ELF-1 (cell line): ENCODE results near the gene HLX.

ENCODE experiments used
- DNase-seq: peaks from one replicate; pipeline ENCODE4 v3.0.0-alpha.2; 2016; ENCODE audit warnings: low read depth, low spot score

Gene HLX

DNA sequence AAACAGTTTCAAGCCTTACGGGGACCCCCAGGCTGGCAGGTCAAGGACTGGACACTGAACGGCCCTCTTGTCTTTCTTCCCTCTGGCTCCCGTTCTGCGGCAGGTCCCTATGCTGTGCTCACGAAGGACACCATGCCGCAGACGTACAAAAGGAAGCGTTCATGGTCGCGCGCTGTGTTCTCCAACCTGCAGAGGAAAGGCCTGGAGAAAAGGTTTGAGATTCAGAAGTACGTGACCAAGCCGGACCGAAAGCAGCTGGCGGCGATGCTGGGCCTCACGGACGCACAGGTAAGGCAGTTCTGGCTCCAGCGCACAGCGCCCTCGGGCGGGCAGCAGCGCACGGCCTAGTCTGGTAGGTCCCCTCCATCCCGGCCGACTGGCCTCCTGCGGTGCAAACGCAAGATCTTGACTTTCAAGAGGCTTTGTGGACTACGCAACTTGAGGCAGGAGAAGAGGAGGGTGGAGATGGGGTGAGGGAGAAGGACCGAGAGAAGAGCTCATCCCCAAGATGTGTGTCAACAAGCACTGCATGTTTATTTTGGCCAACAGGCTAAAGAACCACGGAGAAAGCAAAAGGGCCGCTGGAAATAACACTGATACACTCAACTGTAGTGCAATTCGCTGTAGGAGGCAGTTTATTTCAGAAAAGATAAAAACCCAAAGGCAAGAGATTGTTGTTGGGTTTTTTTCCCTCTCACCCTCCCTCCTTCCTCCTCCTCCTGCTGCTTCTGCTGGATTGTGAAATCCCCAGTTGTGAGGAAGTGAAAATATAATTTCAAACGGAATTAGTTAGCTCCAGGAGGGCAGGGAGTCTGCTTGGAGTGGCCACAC, 3.0 kb downstream of the HLX start:
- DNase-seq = peak; percentile 80

DNA sequence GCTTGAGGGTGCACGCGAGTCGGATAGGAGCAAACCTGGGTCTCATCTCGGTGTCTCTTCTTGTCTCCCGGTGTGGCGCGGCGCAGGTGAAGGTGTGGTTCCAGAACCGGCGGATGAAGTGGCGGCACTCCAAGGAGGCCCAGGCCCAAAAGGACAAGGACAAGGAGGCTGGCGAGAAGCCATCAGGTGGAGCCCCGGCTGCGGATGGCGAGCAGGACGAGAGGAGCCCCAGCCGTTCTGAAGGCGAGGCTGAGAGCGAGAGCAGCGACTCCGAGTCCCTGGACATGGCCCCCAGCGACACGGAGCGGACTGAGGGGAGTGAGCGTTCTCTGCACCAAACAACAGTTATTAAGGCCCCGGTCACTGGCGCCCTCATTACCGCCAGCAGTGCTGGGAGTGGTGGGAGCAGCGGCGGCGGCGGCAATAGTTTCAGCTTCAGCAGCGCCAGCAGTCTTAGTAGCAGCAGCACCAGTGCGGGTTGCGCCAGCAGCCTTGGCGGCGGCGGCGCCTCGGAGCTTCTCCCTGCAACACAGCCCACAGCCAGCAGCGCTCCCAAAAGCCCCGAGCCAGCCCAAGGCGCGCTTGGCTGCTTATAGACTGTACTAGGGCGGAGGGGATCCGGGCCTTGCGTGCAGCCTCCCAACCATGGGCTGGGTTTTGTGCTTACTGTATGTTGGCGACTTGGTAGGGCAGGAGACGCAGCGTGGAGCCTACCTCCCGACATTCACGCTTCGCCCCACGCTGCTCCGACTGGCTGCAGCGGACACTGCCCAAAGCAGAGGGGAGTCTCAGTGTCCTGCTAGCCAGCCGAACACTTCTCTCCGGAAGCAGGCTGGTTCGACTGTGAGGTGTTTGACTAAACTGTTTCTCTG, 5.1 kb downstream of the HLX start:
- peak; percentile 90 for DNase-seq

DNA sequence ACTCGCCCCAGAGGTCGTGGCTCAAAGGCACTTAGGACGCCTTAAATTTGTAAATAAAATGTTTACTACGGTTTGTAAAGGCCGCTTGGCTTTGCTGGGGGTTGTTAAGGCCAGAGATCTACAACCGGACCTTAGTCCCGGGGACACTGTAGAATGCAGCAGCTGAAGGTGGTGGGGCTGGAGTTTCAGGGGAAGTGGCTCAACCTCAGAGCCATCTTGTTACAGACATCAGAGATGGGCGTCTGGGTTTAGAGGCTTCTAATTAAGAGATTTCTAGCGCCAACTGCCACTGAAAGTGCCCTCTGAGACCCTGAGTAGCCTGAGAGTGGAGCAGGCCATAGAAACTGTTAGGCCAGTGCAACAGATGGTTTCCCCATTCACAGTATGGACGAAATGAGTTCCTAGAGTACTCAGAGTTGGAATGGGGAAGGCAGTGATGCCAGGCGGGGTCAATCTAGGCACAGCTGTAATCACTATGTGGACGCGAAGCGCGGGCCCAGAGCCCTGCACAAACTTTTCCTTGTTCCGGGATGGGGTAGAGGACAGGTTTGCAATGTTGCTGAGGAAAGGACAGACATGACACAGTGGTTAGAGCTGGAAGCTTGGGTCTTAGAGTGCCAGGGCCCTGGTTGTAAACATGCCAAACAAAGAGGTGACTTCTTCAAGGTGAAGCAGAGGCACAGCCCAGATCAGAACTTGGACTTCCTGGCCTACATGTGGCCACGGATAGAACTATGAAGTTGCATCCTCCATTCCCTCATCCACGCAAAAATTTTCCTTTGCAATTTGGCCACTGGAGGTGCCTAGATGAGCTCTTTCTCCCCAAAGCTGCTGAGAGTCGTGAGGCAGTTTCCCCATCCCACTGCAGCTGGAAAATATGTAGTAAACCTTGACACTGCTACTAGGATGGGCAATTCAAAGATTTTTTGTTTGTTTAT, 6.0 kb downstream of the HLX start:
- no peak for DNase-seq

DNA sequence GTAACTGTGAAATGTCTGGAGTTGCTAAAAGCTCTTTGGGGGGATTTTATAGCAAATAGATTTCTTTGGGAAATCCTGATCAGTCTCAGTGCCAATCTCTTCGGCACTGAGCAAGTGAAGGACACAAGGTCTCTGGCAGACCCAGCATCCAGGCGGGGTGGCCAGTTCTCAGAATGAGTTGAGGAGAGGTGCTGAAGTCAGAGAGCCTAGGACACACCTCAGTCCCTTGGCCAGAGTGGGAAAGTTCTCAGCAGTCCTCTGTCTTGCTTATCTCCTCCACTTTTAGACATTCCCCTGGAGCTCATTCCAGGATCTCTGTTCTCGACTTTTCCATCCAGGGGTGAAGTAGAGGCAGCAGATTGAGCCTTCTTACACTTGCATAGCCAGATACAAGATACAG, 6.7 kb downstream of the HLX start:
- no peak for DNase-seq

DNA sequence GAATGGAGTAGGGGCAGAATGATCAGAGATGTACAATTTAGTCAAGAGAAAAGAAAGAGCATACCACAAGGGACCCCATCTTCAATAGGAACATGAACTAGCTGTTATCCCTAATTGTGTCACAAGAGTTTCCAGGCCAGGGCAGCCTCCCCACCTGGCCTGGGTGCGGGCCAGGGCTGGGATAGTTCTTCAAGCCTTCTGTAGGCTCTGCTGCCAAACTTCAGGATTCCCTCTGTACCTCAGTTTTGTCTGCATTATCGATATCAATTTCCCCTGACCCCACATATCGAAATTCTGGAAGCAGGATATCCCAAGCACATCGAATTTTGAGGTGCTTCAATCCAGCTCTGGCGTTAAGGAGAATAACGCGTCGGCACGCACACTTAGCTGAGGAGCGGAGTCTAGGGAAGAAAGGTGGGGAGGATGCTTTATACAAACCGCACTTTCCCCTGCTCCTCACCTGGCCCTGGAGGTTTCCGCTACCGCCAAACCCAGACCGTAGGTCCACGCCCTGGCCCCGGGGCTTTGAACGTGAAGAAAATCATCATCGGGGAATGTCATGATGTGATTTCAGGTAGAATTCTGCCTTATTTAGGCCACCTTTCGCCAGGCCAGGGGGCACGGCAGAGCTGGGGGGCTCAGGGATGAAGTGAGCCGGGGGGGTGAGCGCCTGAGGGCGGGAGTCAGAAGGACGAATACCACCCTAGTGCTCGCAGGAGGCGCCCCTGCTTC, 7.4 kb downstream of the HLX start:
- no peak for DNase-seq

DNA sequence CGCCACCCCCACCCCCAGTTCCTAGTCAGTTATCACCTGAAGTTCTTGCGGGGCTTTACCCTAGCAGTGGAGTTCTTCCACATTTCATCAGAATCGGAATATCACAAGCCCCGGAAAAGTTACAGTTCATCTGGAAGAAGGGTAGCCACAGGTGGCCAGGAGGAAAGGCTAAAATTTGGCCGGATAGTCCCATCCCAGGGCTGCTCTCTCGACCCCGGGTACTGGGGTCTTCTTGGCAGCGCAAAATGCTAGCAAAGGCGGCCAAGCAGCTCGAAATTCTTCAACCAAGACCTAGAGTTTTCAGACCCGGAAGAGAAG, 7.9 kb downstream of the HLX start:
- DNase-seq = no peak

DNA sequence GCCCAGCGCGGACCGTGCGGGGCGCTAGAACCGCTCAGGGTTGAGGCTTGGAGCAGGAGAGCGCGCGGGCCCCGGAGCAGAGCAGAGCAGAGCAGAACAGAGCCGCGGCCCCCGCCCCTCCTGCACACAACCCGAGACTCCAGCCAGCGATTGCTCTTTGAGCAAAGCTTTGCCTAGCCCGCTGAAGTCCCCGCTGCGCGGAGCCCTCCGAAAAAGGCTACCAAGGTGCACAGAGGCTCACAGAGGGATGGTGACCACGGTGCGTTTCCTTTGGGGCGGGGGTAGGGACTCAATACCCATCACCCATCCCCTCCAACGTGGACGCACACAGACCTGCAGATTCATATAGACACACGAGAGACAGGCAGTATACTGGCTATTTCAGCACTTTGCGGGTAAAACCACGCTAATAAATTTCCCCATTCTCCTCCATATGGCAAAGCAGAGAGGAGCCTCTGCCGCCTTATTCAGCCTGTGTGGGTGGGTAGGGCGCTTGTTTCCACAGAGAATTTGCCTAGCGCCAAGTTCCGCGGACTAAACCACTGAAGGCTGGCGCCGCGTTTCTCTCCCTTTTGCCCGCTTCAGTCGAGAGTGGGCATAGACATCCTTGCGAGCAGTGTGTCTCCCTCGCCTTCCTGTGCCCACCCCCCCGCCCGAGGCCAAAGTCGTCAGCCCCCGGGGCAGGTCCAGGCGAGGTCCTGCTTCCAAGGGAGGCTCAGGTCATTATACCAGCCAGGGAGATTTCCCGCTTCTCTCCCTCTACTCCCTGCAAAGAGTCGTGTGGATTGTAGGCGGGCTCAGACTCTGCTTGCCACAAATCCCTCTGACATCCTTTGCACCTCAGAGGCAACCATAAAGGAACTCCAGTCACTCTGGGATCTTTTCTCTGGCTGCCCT, 8.5 kb downstream of the HLX start:
- peak; percentile 75 for DNase-seq

DNA sequence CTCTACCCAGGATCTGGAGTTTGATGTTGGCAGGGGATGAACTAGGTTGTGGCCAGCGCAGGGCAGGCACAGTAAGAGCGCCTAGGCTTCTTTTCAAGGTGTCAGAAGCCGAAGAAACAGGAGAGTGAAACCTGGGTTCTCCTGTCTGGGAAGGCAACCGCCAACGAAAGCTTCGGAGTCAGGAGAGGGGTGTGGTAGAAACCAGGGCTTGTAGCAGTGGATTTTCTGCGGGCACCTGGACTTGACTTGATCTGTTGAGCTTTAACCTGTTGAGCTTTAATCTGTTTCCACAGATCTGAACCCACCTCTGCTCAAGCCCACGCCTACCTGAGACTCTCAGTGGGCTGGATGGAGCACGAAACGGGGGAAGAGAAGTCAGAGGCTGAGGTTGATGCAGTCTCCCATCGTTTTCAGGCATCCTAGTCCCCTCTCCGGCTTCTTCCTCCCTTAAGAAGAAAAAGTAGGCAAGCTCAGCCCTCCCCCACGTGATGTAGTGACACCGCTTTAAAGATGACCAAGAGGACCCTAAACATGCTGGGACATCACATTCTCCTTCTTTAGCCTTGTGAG, 9.3 kb downstream of the HLX start:
- no peak for DNase-seq

DNA sequence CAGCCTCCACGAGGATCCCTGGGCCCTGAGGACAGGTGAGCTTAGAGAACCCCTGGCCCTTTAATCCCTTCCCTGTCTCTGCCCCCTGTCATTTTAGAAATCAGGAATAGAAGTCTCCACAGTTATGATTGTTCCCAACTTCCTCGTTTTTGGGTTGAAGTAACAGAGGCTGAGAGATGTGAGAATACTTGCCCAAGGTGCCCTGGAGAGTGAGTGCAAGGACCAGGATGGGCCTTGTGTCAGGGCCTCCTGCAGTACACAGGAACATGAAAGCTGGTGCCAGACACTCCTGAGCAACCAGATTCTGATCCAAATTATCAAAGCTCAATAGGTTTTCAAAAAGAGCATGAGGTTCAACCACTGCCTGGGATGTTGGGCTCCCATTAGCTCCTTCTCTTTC, 10.1 kb downstream of the HLX start:
- DNase-seq = no peak

DNA sequence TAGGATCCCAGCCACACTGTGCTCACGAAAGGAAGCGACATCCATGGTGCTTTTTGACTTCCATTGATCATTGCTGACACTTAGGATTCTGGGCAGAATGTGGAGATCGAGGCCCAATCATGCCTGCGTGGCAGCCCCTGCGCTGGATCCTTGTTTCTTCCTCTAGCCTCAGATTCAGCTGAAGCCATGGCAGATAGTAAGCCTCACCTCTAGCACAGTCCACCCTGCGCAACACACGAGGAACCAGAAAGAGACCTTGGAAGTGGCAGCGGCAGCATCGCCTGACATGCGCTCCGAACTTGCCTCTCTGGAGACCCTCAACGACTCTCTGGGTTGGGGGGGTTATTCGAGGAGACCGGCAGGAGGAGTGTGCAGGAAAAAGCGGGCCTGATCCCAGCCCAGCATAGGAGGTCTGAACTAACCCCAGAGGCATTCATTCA, 10.6 kb downstream of the HLX start:
- no peak for DNase-seq

DNA sequence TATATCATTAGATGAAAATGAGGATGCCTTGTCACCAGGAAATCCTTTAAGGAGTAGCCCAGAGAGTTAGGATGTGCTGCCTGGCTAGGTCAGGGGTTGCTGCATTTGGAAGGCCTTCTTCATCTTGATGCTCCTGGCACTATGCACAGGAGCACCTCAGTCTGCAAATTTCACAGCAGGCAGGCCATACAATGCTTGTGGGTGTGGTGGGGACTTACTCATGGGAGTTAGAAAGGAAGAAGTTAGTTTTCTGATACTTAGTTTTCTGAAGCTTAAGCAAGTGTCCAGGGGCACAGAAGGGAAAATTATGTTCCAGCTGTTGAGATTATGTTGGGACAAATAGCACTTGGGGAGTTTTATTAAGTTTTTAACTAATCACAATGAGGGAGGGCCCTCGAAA, 11.4 kb downstream of the HLX start:
- no peak for DNase-seq

DNA sequence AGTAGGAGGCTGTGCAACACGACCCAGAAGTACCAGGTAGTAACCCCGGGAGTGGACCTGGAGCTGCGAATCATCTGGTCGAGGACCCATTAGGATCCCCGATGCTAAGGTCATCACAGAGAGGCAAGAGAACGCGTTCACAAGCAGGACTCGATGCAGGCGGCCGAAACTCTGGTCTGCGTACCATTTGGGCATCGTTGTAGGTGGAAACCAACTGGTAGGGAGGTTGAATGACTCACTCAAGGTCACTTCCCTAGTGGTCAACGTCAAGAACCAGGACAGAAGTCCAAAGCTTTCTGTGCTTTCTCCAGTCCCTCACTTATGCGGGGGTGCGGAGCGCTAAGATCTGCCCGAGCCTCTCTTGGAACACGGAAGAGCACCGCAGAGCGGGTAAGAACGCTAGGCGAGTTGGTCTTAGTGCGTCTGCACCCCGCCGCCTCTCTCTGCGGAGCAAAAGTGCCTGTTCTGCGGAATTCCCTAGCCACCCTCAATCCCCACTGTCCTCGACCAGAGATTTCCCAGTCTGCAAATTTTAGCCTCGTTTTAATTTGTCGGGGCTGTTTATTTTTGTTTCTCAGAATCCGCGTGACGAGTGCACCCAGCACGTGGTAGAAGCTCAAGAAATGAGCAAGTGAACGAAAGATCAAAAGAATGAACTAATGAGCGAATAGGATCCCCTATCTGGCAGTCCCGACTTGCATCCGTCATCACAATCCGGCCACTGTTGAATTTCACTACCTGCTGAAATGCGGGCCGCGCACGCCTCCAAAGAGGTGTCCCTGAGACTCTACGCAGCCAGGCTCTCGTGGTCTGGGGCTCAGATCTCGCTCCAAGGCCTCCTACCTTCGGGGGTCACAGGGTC, 12.2 kb downstream of the HLX start:
- DNase-seq = no peak

DNA sequence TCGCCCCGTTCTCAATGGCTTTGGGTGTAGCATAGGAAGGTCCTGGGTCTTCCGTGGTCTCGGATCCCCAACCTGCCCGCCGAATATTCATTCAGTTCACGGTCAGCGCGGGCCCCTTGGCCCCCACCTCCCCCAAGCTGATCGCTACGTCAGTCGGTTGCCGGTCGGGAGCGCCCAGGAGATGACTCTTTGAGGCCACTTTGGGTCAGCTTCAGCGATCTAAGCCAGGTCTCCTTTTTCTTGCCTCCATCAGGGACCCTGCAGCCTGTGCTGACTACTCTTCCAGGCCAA, 12.8 kb downstream of the HLX start:
- no peak for DNase-seq

DNA sequence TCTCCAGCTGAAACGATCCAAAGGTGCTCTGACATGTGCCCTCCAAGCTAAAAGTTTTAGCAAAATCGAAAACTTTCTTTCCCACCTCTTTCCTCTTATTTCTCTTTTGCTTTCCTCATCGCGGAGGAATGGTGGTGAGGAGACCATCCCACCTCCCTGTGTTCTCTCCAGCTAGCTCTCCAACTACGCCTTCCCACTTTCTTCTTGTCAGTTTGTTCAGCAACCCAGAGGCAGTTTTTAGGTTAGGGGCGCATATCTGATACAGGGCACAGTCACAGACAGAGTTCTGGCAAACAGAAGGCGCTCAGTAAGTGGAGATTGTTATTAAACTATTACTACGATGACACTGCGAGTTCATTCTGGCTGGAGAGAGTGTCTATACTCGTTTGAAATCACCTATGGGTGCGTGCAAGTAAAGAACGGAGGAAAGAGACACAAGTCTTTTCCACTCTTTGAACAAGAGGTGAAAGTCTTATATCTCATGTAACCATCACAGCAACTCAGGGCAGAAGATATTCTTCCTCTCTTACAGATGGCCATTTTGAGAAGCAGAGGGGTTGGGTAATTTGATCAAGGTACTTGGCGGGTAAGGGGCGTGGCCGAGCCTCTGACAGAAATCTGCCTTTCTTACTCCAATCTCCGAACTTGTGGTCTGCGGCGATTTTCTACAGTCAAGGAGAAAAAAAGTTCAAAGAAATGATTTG, 13.9 kb downstream of the HLX start:
- no peak for DNase-seq

DNA sequence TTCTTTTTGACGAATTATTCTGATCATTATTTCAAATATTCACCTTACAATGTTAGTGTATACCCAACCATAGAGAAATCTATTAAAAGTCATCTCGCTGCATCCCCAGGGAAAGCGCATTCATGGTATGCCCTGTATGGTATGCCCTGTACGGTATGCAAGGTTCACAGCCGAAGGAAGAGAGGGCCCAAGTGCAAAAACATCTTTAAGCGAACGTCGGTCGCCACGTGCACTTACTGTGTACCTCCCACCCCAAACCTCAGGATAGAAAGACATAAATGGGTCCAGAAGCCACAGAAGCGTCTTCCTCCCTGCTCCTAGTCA, 14.4 kb downstream of the HLX start:
- no peak for DNase-seq

DNA sequence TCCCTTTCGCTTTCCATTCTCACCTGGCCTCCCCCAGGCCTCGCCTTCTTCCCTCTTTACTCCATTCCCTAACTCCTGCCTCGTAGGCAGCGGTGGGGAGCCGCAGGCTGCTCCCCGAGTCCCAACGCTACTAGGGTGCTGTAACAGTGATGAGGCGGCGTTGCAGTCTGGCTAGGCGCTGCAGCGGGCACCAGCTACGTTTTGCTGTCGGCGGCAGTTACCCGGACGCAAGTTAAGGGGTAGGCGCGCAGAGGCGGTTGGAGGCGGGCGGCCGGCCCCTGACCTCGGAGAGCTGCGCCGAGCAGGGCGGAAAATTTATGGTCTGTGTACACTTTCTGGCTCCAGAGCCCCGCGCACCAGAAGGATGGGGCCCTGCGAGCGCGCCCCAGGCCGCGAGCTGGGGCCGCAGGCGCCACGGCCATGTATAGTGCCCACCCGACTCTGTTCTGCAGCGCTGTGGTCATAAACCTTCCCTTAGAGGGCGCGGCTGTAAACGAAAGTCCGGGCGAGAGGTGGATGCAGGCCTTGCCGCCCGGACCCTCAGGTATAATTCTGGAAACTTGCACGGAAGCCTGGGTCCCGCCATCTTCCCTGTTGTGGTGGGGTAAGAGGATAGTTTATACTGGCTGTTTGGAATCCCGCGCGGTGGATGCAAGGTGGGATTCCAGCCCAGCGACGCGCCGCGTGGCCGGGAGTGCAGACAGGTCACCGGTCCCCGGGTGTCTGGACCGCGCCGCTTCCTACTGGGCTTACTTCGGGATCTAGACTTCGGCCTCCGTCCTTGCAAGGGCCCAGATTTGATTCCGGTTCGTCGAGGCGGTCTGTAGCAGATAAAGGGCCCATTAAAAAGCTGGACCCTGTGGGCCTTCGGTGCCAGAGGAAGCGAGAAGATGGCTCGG, 15.0 kb downstream of the HLX start:
- DNase-seq = peak; percentile 54

DNA sequence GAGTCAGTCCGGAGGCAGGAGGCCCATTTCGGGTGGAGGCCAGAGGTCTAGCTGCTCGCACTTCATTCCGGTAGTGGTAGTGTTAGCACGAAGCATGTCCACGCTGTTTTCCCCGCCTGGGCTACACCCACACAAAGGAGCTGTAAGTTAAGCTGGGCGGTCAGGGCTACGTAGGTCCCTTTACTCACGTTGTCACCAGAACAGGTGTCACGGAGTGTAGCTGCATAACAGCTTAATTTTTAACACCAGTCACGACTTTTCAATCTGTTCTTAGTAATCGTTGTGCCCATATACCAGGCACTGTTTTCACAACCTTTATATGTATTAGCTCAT, 15.6 kb downstream of the HLX start:
- no peak for DNase-seq
